Neuronal stem cell (in vitro differentiated cells): Measurements from ENCODE around the gene CAND2.
"Not testable (repeated sequence)": the region's sequence is repeated elsewhere in the genome, so short reads cannot be mapped to it uniquely, and the experiment has no call there.

Source experiments
- DNase-seq: peaks from one replicate; pipeline ENCODE4 v3.0.0-alpha.2; 2013; ENCODE audit warnings: low spot score
- H2AFZ ChIP-seq: one replicate; pipeline ENCODE4 v1.6.1; 2013; ENCODE audit warnings: mild to moderate bottlenecking, low read length, inconsistent platforms
- H2AK5ac ChIP-seq: 2 replicates; pipeline ENCODE4 v1.6.1; 2013; ENCODE audit warnings: low read depth, mild to moderate bottlenecking, inconsistent platforms, low read length, moderate library complexity, mixed read lengths
- H2BK120ac ChIP-seq: 2 replicates; pipeline ENCODE4 v1.6.1; 2013; ENCODE audit warnings: low read depth, mild to moderate bottlenecking, inconsistent platforms, low read length, moderate library complexity, mixed read lengths
- H2BK12ac ChIP-seq: one replicate; pipeline ENCODE4 v1.6.1; 2013; ENCODE audit warnings: low read length, inconsistent platforms
- H2BK15ac ChIP-seq: 2 replicates; pipeline ENCODE4 v1.6.1; 2013; ENCODE audit warnings: mild to moderate bottlenecking, low read length, inconsistent platforms, mixed read lengths
- H2BK5ac ChIP-seq: one replicate; pipeline ENCODE4 v1.6.1; 2013; ENCODE audit warnings: inconsistent platforms, mild to moderate bottlenecking, low read length, moderate library complexity
- H3K14ac ChIP-seq: one replicate; pipeline ENCODE4 v1.6.1; 2013; ENCODE audit warnings: low read length, inconsistent platforms
- H3K18ac ChIP-seq: 2 replicates; pipeline ENCODE4 v1.6.1; 2013; ENCODE audit warnings: low read length, inconsistent platforms
- H3K23ac ChIP-seq: 2 replicates; pipeline ENCODE4 v1.6.1; 2013; ENCODE audit warnings: low read depth, mild to moderate bottlenecking, mixed read lengths, low read length, inconsistent platforms; ENCODE audit not compliant: poor library complexity
- H3K27ac ChIP-seq: replicated peaks from 3 replicates; pipeline ENCODE4 v1.5.1; 2013; ENCODE audit warnings: low read length, inconsistent platforms
- H3K27me3 ChIP-seq, 3 experiments: 2 replicates each; pipeline ENCODE4 v1.6.1; 2013; ENCODE audit warnings: low read length in 3 of 3, mild to moderate bottlenecking in 2 of 3, inconsistent platforms in 1 of 3, low read depth in 1 of 3, mixed read lengths in 1 of 3, moderate library complexity in 1 of 3; ENCODE audit not compliant: control insufficient read depth in 3 of 3, insufficient read depth in 3 of 3
- H3K36me3 ChIP-seq, 2 donors: replicated peaks in 1 of 2; 2 replicates each; pipeline ENCODE4 v1.6.1; 2013; ENCODE audit warnings: low read length in 2 of 2; ENCODE audit not compliant: control insufficient read depth in 2 of 2, insufficient read depth in 2 of 2
- H3K4ac ChIP-seq: 2 replicates; pipeline ENCODE4 v1.6.1; 2013; ENCODE audit warnings: inconsistent platforms, mild to moderate bottlenecking, low read length, moderate library complexity
- H3K4me1 ChIP-seq, 2 donors: 1 replicate in 1 of 2; 2 replicates in 1 of 2; pipeline ENCODE4 v1.6.1; 2013; ENCODE audit warnings: low read length in 2 of 2, low read depth in 1 of 2; ENCODE audit not compliant: control insufficient read depth in 2 of 2, insufficient read depth in 1 of 2
- H3K4me2 ChIP-seq: one replicate; pipeline ENCODE4 v1.6.1; 2013; ENCODE audit warnings: mild to moderate bottlenecking, low read length, inconsistent platforms; ENCODE audit not compliant: insufficient read depth, poor library complexity, severe bottlenecking
- H3K4me3 ChIP-seq, 2 donors: 2 replicates each; pipeline ENCODE4 v1.5.1; 2013; ENCODE audit warnings: low read length in 2 of 2, mild to moderate bottlenecking in 2 of 2, inconsistent platforms in 1 of 2, moderate library complexity in 1 of 2
- H3K79me1 ChIP-seq: one replicate; pipeline ENCODE4 v1.6.1; 2013; ENCODE audit warnings: low read depth, mild to moderate bottlenecking, inconsistent platforms, low read length, moderate library complexity
- H3K9ac ChIP-seq: one replicate; pipeline ENCODE4 v1.6.1; 2013; ENCODE audit warnings: mild to moderate bottlenecking, low read depth, low read length, inconsistent platforms; ENCODE audit not compliant: poor library complexity
- H3K9me3 ChIP-seq, 2 donors: replicated peaks in 1 of 2; 2 replicates each; pipeline versions ENCODE3 to v1.6.1; 2013; ENCODE audit warnings: low read length in 2 of 2, mild to moderate bottlenecking in 2 of 2, inconsistent platforms in 1 of 2, low read depth in 1 of 2, mixed read lengths in 1 of 2, moderate library complexity in 1 of 2; ENCODE audit not compliant: control insufficient read depth in 2 of 2, insufficient read depth in 1 of 2
- H4K8ac ChIP-seq: one replicate; pipeline ENCODE4 v1.6.1; 2013; ENCODE audit warnings: low read depth, mild to moderate bottlenecking, inconsistent platforms, low read length, moderate library complexity
- H4K91ac ChIP-seq: one replicate; pipeline ENCODE4 v1.6.1; 2013; ENCODE audit warnings: low read length, low read depth, mild to moderate bottlenecking, inconsistent platforms; ENCODE audit not compliant: poor library complexity
- WGBS, 2 donors: extraction: QIAGEN DNeasy Blood & Tissue Kit; methylation state at CpG; one replicate each; pipeline ENCODE4 v1.1.7; 2013; ENCODE audit warnings: missing lambda C conversion rate in 2 of 2, mixed read lengths in 1 of 2; ENCODE audit not compliant: insufficient read length in 2 of 2, insufficient replicate concordance in 1 of 2; ENCODE audit errors: extremely low coverage in 2 of 2; 5-methylcytosine and 5-hydroxymethylcytosine counted together

Gene CAND2

DNA sequence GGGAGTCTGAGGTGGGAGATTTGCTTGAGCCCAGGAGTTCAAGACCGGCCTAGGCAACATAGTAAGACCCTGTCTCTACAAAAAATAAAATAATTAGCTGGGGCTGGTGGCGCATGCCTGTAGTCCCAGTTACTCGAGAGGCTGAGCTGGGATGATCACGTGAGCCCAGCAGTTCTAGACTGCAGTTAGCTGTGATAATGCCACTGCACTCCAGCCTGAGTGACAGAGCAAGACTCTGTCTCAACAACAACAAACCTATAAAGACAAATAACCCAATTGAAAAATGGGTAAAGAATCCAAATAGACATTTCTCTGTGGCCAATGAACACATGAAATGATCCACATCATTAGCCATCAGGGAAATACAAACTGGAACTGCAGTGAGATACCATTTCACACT is 46.0 kb downstream of the CAND2 start:
- Histone ChIP-seq H3K4me1 (peaks cover 6% of the 10 kb centered on the region in 2 donors), H3K4ac (no peak overlapping the region), H3K14ac (no peak overlapping the region), H3K23ac (no peak overlapping the region), H2BK12ac (no peak overlapping the region), H4K91ac (no peak overlapping the region), H3K27me3 (peaks cover 0 to 5% (median 2%) of the 10 kb centered on the region in 3 experiments), H2AK5ac (no peak overlapping the region), H3K27ac (no peak overlapping the region), H3K4me3 (no peak overlapping the region), H4K8ac (no peak overlapping the region), H2BK15ac (no peak overlapping the region), H3K9ac (no peak overlapping the region), H3K9me3 (no peaks in the 10 kb centered on the region), H2BK120ac (no peak overlapping the region), H3K79me1 (peaks cover 2% of the 10 kb centered on the region), H2BK5ac (no peak overlapping the region), H3K18ac (no peak overlapping the region), H3K36me3 (peaks cover 23 to 33% of the 10 kb centered on the region in 2 donors), H2AFZ (peak overlapping the region; percentile 82), H3K4me2 (no peak overlapping the region)
- no CpG with 5 or more reads among the region's 4 CpGs for WGBS, 2 donors
- DNase-seq, result no peak

DNA sequence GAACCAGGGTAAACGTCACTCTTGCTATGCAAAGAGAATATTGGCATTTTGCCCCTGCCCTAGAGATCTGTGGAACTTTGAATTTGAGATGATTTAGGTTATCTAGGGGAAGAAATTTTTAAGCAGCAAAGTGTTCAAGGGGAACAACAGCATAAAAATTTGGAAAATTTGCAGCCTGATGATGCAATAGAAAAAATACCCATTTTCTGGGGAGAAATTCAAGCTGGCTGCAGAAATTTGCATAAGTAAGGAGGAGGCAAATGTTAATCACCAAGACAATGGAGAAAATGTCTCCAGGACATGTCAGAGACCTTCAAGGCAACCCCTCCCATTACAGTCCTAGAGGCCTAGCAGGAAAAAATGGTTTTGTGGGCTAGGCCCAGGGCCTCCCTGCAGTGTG is 49.3 kb downstream of the CAND2 start:
- Histone ChIP-seq H2BK5ac (no peak overlapping the region), H3K79me1 (peaks cover 2% of the 10 kb centered on the region), H3K14ac (no peak overlapping the region), H3K18ac (no peak overlapping the region), H2BK15ac (no peak overlapping the region), H3K4me1 (no peaks in the 10 kb centered on the region), H3K27me3 (peaks cover 0 to 5% (median 1%) of the 10 kb centered on the region in 3 experiments), H3K9ac (no peak overlapping the region), H3K4me3 (no peak overlapping the region), H3K9me3 (no peaks in the 10 kb centered on the region), H3K4ac (no peak overlapping the region), H2AK5ac (no peak overlapping the region), H3K36me3 (no peaks in the 10 kb centered on the region), H4K8ac (no peak overlapping the region), H2BK12ac (no peak overlapping the region), H3K27ac (no peak overlapping the region), H2BK120ac (no peak overlapping the region), H2AFZ (no peak overlapping the region), H3K23ac (no peak overlapping the region), H4K91ac (no peak overlapping the region), H3K4me2 (no peak overlapping the region)
- DNase-seq, result no peak
- WGBS, 2 donors, result no CpG with 5 or more reads among the region's 1 CpG

DNA sequence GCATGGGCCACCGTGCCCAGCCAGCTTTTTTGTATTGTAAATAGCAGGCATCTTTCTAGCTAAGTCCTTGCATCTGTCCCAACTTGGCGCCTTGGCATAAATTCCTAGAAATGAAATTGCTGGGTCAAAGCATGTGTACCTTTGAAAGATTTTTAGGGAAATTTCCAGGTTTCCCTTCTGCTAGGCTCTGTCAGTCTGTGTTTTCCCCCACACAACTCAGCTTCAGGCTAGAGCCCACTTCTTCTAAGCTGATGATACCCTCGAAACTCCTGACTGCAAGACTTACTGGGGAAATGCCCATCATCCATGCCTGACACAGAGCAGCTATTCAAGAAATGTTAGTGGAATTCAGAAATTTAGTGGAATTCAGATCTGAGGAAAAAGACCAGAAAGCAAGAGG is 55.7 kb downstream of the CAND2 start:
- no peak overlapping the region for H3K27ac ChIP-seq
- no peak overlapping the region for H3K4me3 ChIP-seq
- H2AFZ ChIP-seq, result no peak overlapping the region
- no peak overlapping the region for H4K8ac ChIP-seq
- H3K4ac ChIP-seq, result no peak overlapping the region
- H2BK5ac ChIP-seq, result no peak overlapping the region
- H3K23ac ChIP-seq, result no peak overlapping the region
- no peak overlapping the region for H2BK12ac ChIP-seq
- H2AK5ac ChIP-seq, result no peak overlapping the region
- H3K4me2 ChIP-seq, result no peak overlapping the region
- peaks cover 0 to 1% of the 10 kb centered on the region in 2 donors for H3K9me3 ChIP-seq
- no peak overlapping the region for H4K91ac ChIP-seq
- no peaks in the 10 kb centered on the region for H3K36me3 ChIP-seq
- H2BK15ac ChIP-seq, result no peak overlapping the region
- no peak for DNase-seq
- H2BK120ac ChIP-seq, result no peak overlapping the region
- no peaks in the 10 kb centered on the region for H3K79me1 ChIP-seq
- no peak overlapping the region for H3K14ac ChIP-seq
- no CpG with 5 or more reads among the region's 3 CpGs for WGBS, 2 donors
- H3K4me1 ChIP-seq, result peaks cover 0 to 2% of the 10 kb centered on the region in 2 donors
- peaks cover 0 to 27% (median 0%) of the 10 kb centered on the region in 3 experiments for H3K27me3 ChIP-seq
- H3K9ac ChIP-seq, result no peak overlapping the region
- H3K18ac ChIP-seq, result no peak overlapping the region

DNA sequence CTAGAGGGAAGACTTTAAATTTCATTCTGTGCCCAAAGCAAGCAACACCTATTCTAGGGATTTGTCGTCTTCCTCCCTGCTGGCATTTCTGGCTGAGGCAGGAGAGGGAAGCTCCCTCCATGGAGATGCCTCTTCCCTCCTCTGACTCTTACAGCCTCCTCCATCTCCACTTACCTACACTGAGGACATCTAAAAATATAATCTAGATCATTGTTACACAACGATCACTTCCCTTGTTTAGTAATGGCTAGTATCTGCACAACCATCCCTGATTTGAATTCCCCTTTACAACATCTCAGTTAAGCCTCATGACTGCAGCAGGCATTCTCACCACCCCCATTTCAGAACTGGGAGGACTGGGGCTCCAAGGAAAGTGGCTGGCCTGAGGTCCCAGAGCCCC is 57.4 kb downstream of the CAND2 start:
- not testable (repeated sequence) for H3K4ac ChIP-seq, H3K14ac ChIP-seq, H2BK120ac ChIP-seq, H3K27ac ChIP-seq, H2BK5ac ChIP-seq, DNase-seq, H2BK12ac ChIP-seq, H2AFZ ChIP-seq, H3K36me3 ChIP-seq, H4K91ac ChIP-seq, H3K18ac ChIP-seq, H3K23ac ChIP-seq, H3K4me3 ChIP-seq, H3K79me1 ChIP-seq, H3K9ac ChIP-seq, H3K4me1 ChIP-seq, H2AK5ac ChIP-seq, H4K8ac ChIP-seq, H2BK15ac ChIP-seq, H3K4me2 ChIP-seq, H3K9me3 ChIP-seq
- WGBS, 2 donors, result no CpG with 5 or more reads among the region's 2 CpGs
- H3K27me3 ChIP-seq, result peaks cover 0 to 37% (median 0%) of the 10 kb centered on the region in 3 experiments
